Measurements from ENCODE around the gene TMEM233. TPM values are rescaled to one million over a fixed set of nuclear protein-coding genes. Genes with fewer than 3 reads are reported as not detected.

Gene TMEM233
- polyA plus RNA-seq, 1 of the 3 experiments (the other 2 are of a cell fraction) = 2.6 TPM

DNA sequence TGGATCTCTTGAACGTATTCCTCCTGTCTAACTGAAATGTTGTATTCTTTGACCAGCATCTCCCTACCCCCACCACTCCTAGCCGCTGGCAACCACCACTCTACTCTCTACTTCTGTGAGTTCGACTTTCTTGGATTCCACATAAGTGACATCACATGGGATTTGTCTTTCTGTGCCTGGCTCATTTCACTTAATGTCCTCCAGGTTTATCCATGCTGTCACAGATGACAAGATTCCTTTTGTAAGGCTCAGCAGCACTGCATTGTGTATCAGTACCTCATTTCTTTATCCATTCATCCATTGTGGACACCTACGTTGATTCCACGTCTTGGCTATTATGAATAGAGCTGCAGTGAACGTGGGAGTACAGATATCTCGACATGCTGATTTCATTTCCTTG lies 84.9 kb downstream of the TMEM233 start:
- Histone ChIP-seq H4K20me1 (ENCODE audit: insufficient read depth) (no peaks in the 10 kb centered on the region), H3K9me3 (no peaks in the 10 kb centered on the region), H3K4me3 (ENCODE audit: low read depth in 2 of 2, low read length in 1 of 2) (no peak overlapping the region), H3K79me2 (ENCODE audit: insufficient read depth) (peaks cover 4% of the 10 kb centered on the region; the same call in 1 of the 2 replicates), H3K36me3 (replicated peaks in 1 of 2; ENCODE audit: control insufficient read depth in 1 of 2, insufficient read depth in 2 of 2, low read length in 1 of 2) (peaks cover 49 to 89% of the 10 kb centered on the region in 2 experiments), H3F3A (replicated peaks; ENCODE audit: insufficient read depth) (peaks cover 13% of the 10 kb centered on the region), H3K9ac (no peak overlapping the region), H3K27ac (ENCODE audit: low read depth in 2 of 2, low read length in 1 of 2) (no peak overlapping the region), H3K4me1 (ENCODE audit: control insufficient read depth in 1 of 2, insufficient read depth in 2 of 2, low read depth in 1 of 2, low read length in 1 of 2) (no peaks in the 10 kb centered on the region), H2AFZ (ENCODE audit: low read depth) (no peak overlapping the region), H3K4me2 (no peak overlapping the region), H3K27me3 (ENCODE audit: insufficient read depth) (no peaks in the 10 kb centered on the region), H3K9me2 (no peaks in the 10 kb centered on the region)
- ChIA-PET CTCF (interaction anchor here (0.9 kb wide), 1 partner anchor 10 kb away, joined by 4 read pairs; the partner anchor contains the start of gene PRKAB1), POLR2A (interaction anchor here (0.6 kb wide), 1 partner anchor 9 kb away, joined by 3 read pairs; no protein-coding TSS in a partner anchor)
- no peak for DNase-seq
- 84% methylated on average over 7 of the region's 7 CpGs for WGBS (ENCODE audit: low lambda C conversion rate)
- TF ChIP-seq EZH2phosphoT487 (IDR thresholded peaks at IDR 0.05; ENCODE audit: borderline replicate concordance, low read depth) (no peak), PBX3 (IDR thresholded peaks at IDR 0.05) (no peak), RAD21 (IDR thresholded peaks at IDR 0.05; ENCODE audit: low read length) (no peak), SIN3A (IDR thresholded peaks at IDR 0.05; ENCODE audit: borderline replicate concordance, low read depth, low read length) (no peak), EP300 (IDR thresholded peaks at IDR 0.05; ENCODE audit: borderline replicate concordance in 1 of 2, low read depth in 1 of 2, low read length in 1 of 2) (no peak), YY1 (IDR thresholded peaks at IDR 0.05; ENCODE audit: low read depth) (no peak), NFIC (IDR thresholded peaks at IDR 0.05; ENCODE audit: borderline replicate concordance) (no peak), RXRA (IDR thresholded peaks at IDR 0.05; ENCODE audit: borderline replicate concordance, low read depth) (no peak), MAX (IDR thresholded peaks at IDR 0.05; ENCODE audit: low read depth) (no peak), REST (IDR thresholded peaks at IDR 0.05; ENCODE audit: low read depth, low read length) (no peak), POLR2AphosphoS5 (IDR thresholded peaks at IDR 0.05; ENCODE audit: low read depth, low read length) (no peak)
- TF ChIP-seq, protein P1, sequence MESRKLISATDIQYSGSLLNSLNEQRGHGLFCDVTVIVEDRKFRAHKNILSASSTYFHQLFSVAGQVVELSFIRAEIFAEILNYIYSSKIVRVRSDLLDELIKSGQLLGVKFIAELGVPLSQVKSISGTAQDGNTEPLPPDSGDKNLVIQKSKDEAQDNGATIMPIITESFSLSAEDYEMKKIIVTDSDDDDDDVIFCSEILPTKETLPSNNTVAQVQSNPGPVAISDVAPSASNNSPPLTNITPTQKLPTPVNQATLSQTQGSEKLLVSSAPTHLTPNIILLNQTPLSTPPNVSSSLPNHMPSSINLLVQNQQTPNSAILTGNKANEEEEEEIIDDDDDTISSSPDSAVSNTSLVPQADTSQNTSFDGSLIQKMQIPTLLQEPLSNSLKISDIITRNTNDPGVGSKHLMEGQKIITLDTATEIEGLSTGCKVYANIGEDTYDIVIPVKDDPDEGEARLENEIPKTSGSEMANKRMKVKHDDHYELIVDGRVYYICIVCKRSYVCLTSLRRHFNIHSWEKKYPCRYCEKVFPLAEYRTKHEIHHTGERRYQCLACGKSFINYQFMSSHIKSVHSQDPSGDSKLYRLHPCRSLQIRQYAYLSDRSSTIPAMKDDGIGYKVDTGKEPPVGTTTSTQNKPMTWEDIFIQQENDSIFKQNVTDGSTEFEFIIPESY (IDR thresholded peaks at IDR 0.05; ENCODE audit: borderline replicate concordance, low read depth) = no peak
